Measurements from ENCODE around the gene SCAP. TPM values are rescaled to one million over a fixed set of nuclear protein-coding genes. Genes with fewer than 3 reads are reported as not detected.

The SCAP gene
- total and polyA plus RNA-seq, 2 of the 13 experiments (the other 11 are each of a cell fraction or from before 2014, with no cell fraction given), result 40.4 to 53.3 TPM

- TF ChIP-seq ARID4A (CRISPR knock-in tag; IDR thresholded peaks at IDR 0.05; ENCODE audit: borderline replicate concordance), result peak; percentile 95
- TF ChIP-seq GATAD2A (CRISPR knock-in tag; IDR thresholded peaks at IDR 0.05), result peak; percentile 26
- TF ChIP-seq ZUFSP (CRISPR knock-in tag; IDR thresholded peaks at IDR 0.05; ENCODE audit: borderline replicate concordance), result no peak
- peak; percentile 60 for TF ChIP-seq ZBTB25 (CRISPR knock-in tag; IDR thresholded peaks at IDR 0.05)
- TF ChIP-seq TCF7L2 (IDR thresholded peaks at IDR 0.05; ENCODE audit: low read depth, low read length), result no peak
- TF ChIP-seq ZNF263 (CRISPR knock-in tag; IDR thresholded peaks at IDR 0.05), result peak; percentile 67
- TF ChIP-seq UBTF (CRISPR knock-in tag; IDR thresholded peaks at IDR 0.05), result peak; percentile 52
- peak; percentile 15; the same call in 1 of the 2 replicates for TF ChIP-seq BCL6 (CRISPR knock-in tag; IDR thresholded peaks at IDR 0.05)
- peak; percentile 65; the same call in 1 of the 2 replicates for TF ChIP-seq HCFC1 (IDR thresholded peaks at IDR 0.05; ENCODE audit: low read depth, low read length)
- TF ChIP-seq PPARG (CRISPR knock-in tag; conservative IDR thresholded peaks at IDR 0.05), result no peak; the same call in none of the 2 replicates
- TF ChIP-seq XRCC5 (optimal IDR thresholded peaks at IDR 0.05; ENCODE audit: low read length), result no peak
- no peak for TF ChIP-seq TBL1XR1 (IDR thresholded peaks at IDR 0.05; ENCODE audit: borderline replicate concordance, low read length, partially characterized antibody)
These were observed 95.0 kb downstream of the SCAP start, which contains the start of gene PTPN23 (continued) for GRCh38 chr3:47380601-47381316.

All from HepG2 (cell line).